ENCODE results near the gene TMEM38B. TPM values are rescaled to one million over a fixed set of nuclear protein-coding genes. Genes with fewer than 3 reads are reported as not detected.

TMEM38B gene, protein sequence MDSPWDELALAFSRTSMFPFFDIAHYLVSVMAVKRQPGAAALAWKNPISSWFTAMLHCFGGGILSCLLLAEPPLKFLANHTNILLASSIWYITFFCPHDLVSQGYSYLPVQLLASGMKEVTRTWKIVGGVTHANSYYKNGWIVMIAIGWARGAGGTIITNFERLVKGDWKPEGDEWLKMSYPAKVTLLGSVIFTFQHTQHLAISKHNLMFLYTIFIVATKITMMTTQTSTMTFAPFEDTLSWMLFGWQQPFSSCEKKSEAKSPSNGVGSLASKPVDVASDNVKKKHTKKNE
- 29.3 TPM for total RNA-seq

DNA sequence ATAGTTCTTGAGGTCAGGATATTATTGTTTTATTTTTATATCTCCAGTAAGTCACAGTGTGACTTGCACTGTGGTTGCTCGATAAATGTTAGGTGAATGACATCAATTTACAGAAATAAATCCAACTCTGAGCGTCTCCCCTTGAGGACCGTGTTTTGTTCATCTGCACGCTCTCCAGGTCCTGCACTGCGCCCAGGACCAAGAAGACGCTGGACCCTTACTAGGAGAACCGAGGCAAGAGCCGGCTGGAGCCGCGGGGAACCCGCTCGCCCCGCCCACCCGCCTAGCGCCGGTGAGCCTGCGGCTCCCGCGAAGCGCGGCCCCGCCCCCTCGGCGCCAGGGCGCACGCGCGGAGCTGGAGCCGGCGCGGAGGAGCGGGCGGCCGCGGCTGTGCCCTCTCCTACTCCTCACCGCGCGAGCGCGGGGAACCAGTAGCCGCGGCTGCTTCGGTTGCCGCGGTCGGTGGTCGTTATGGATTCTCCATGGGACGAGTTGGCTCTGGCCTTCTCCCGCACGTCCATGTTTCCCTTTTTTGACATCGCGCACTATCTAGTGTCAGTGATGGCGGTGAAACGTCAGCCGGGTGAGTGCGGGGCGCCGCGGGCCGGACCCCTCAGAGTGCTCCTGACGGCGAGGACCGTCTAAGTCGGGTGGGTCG lies at the start of gene TMEM38B:
Gene TMEM38B (plus strand): TSS at position 352 of the 658 bp plus-strand sequence. CDS start 120 bp downstream, at position 472.
- FAIRE-seq: no peak

GRCh38 chr9:105646879-105647594 lies 47.3 kb upstream of the TMEM38B start:
- DNase-seq (ENCODE audit: low spot score in 2 of 2): no peak
- no peak for FAIRE-seq

More for the DNA sequence above, at the start of gene TMEM38B:
- peak; percentile 91 to 92 for DNase-seq (ENCODE audit: low spot score in 2 of 2)

DNA sequence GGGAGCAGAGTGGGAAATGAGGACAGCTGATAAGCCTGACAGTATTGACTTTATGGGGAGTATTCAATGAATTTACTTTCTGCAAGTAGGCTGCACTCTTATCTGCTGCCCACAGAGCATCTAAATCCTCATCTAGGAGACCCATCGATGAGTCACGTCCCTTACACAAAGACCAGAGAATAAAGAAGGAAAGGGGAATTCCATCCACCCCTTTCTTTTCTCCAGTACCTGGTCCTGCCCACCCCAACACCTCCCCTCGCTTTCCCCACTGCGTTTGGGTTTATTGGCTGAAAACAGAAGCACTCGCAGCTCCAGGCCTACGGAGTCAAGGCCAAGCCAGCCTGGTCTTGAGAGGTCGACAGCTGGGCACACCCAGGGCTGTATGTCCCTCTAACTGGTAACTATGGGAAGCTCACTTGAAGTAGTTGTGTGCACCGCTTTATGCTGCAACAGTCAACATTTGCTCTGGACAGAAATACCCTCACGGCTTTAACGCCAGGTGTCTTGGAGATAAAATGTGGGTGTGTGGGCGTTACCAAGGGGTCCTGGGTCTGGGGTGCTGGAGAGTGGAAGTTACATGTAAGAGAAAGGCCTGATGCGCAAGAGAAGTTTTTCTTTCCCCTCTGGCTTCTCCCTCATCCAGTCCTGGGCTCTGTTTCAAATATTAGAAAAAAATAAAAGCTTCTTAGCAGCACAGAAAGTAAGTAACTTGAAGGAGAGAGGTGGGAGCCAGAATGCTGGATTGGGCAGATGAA lies 46.6 kb upstream of the TMEM38B start:
- no peak for FAIRE-seq
- no peak for DNase-seq (ENCODE audit: low spot score in 2 of 2)

GRCh38 chr9:105651806-105652205 lies 42.5 kb upstream of the TMEM38B start:
- DNase-seq (ENCODE audit: low spot score in 2 of 2): no peak
- FAIRE-seq: no peak

GRCh38 chr9:105656131-105656921 lies 38.0 kb upstream of the TMEM38B start:
- DNase-seq (ENCODE audit: low spot score in 2 of 2): peak in 1 of 2 donors; percentile 64
- FAIRE-seq: no peak

DNA sequence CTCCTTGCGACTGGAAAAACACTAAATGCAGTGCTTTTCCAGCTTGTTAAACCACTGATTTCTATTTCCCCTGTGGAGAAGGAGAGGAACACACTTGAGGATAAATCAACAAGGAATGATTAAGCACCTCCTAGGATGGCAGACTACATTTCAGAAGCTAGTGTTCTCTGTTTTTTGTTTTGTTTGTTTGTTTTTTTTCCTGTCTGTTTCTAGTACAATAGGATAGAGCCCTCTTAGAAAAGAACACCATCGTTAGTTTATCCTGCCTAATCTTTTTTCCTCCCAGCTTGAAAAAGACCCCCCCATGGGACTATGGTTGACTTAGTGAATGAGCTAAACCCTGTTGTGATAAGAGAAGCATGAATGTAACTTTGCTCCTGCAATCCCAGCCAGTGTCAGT lies 36.0 kb upstream of the TMEM38B start:
- DNase-seq (ENCODE audit: low spot score in 2 of 2) (no peak), FAIRE-seq (no peak)

DNA sequence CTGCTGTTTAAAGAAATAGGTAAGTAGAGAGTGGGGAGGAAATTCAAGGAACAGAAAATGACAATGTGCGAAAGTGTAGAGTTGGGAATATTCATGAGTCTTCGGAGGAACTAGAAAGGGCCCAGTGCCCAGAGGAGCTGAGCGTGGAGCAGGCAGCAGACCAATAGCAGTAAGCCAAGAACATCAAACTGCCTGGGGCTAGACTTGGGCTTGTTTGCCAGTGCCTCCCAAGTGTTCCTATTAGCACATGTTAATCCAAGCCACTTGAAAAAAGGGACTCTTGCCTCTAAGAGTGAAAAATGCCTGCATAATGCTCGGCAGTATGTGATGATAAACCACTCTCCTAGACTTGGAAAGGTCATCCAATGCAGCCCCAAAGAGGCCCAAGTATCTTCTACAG lies 33.3 kb upstream of the TMEM38B start:
- FAIRE-seq: no peak
- no peak for DNase-seq (ENCODE audit: low spot score in 2 of 2)

GRCh38 chr9:105662184-105663104 lies 31.9 kb upstream of the TMEM38B start, which contains the start of gene TAL2:
TAL2 (plus strand) TSS chr9:105662457; CDS start chr9:105662497, 40 bp downstream.
- DNase-seq (ENCODE audit: low spot score in 2 of 2) (no peak), FAIRE-seq (no peak)

DNA sequence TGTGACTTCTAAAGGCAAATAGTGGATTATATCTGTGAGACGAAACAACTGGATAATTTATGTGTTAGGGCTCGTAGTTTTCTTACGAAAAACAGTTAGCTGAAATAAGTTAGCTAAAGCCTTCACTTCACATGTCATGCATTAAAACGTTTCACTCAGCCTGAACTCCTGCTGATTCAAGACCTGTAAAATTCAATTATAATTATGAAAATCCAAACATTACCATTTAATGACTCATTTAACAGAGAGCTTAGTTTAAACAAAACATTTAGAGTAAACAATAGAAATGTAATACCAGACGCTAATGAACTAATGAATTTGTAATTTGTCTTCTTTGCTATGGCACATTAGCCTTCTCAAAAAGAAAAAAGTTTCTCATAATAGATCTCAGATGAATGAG lies 30.4 kb upstream of the TMEM38B start:
- DNase-seq (ENCODE audit: low spot score in 2 of 2) (no peak), FAIRE-seq (no peak)

DNA sequence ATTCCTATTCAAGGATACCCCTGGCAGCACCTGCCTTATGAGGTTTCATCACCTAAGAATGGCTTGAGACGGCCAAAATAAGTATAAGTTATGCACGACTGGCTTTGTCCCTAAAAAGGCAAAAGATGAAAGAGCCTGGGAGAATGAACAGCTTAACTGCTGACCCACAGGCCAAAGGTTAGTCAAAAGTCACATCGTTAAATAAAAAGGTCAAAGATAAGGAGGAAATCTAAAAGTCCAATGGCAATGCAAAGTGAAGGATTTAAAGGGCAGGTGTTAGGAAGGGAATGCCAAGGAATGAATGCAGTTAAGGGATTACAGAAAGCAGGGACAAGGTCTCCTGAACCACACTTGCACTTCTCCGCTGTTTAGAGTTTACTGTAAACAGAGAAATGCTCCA lies 26.5 kb upstream of the TMEM38B start:
- no peak for FAIRE-seq
- DNase-seq (ENCODE audit: low spot score in 2 of 2): no peak

DNA sequence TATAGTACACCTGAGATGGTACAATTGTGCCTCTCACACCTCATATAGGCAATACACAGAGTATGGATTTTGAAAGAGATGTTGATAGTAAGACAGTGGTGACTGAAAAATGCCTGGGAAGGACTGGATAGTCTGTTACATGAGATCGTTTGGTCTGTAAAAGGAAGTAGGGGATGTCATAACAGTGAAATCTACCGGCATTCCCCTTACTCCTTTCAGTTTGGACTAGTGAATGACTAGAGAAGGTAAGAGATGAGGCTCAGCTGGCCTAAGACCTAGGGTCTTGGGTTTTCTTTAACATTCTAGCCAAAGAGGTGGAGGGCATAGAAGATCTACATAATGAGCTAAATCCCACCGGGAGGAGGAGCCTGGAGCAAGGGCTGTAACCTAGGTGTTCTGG lies 24.0 kb upstream of the TMEM38B start:
- DNase-seq (ENCODE audit: low spot score in 2 of 2) (no peak), FAIRE-seq (no peak)

- DNase-seq (ENCODE audit: low spot score in 2 of 2): no peak
- FAIRE-seq: no peak
Measured at GRCh38 chr9:105670775-105671174, 23.6 kb upstream of the TMEM38B start.

DNA sequence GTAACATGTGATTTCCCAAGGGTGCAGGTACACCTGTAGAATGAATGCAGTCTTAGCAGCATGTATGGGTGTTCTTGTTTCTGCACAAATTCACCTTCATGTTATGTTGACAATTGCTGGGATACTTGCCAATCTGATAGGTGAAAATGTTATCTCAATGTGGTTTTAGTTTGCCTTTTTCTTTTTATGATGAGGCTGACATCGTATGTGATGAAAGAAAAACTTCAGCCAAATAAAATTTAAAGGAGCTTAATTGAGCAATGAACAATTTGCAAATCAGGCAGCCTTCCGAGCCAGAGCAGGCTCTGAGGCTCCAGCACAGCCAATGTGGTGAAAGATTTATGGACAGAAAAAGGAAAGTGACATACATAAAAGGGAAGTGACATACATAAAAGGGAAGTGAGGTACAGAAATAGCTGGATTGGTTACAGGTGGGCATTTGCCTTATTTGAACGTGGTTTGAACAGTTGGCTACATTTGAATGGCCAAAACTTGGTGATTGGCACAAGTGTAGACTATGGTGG lies 21.6 kb upstream of the TMEM38B start:
- DNase-seq (ENCODE audit: low spot score in 2 of 2) (no peak), FAIRE-seq (no peak)

DNA sequence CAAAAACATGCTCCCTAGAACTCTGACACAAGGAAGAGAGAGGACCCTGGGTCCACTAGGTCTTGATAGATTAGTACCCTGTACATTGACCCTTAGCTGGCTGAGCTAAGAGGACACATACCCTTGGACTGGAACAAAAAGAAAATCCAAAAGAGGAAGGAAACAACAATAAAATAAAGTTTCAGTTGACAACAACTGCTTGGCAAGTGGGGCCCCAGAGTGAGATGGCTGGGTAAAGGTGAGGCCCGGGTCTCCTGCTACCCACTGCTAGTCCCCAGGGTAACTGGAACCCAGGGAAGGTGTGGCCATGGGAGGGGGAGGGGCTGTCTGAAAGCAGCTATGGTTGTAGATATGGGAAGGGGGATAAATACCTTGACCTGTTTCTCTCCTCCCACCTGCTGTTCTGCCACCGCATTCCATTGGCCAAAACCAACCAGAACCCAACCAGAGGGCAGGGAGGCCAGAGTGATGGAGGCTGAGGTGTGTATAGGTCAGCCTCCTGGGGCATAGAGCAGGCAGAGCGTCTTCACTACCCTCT lies 20.4 kb upstream of the TMEM38B start:
- no peak for FAIRE-seq
- no peak for DNase-seq (ENCODE audit: low spot score in 2 of 2)

GRCh38 chr9:105676351-105676923 lies 17.9 kb upstream of the TMEM38B start:
- DNase-seq (ENCODE audit: low spot score in 2 of 2): no peak
- FAIRE-seq: no peak

GRCh38 chr9:105678163-105678562 lies 16.2 kb upstream of the TMEM38B start:
- FAIRE-seq (no peak), DNase-seq (ENCODE audit: low spot score in 2 of 2) (no peak)

DNA sequence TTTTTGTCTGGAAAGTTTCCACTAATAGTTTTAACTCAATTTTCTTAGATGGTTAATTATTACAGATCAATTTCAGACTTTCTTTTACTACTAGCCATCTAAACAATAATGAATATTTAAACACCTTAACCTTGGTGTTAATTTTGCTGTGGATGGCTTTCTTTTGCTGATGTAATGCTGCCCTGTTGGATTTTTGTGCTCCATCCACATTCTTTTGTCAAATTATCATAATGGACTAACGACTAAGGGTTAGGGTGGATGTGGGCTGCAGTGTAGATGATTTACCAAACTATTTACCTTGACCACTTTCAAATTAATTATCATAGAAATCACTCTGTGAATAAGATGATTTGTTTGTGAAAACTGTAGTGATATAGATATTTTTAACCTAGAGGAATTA lies 15.6 kb upstream of the TMEM38B start:
- no peak for FAIRE-seq
- DNase-seq (ENCODE audit: low spot score in 2 of 2): no peak

Measured in frontal cortex (tissue), 4 donors.